Testis (tissue), 2 donors: ENCODE data around the gene NFATC2.

ENCODE experiments used
- POLR2A ChIP-seq: fragments of 450-650 bp; IDR thresholded peaks from one replicate; pipeline ENCODE4 v1.6.1; 2017; ENCODE audit warnings: antibody characterized with exemption, mild to moderate bottlenecking, moderate library complexity
- TF ChIP-seq, protein P1 (sequence below), 3 experiments: fragments of 450-650 bp in 2 of 3; fragments of 200-600 bp in 1 of 3; sonication (generic) in 1 of 3; IDR thresholded peaks; one replicate each; pipeline ENCODE4 v1.5.1; 2016 to 2019; ENCODE audit warnings: antibody characterized with exemption in 3 of 3, mild to moderate bottlenecking in 2 of 3, moderate library complexity in 1 of 3

DNA sequence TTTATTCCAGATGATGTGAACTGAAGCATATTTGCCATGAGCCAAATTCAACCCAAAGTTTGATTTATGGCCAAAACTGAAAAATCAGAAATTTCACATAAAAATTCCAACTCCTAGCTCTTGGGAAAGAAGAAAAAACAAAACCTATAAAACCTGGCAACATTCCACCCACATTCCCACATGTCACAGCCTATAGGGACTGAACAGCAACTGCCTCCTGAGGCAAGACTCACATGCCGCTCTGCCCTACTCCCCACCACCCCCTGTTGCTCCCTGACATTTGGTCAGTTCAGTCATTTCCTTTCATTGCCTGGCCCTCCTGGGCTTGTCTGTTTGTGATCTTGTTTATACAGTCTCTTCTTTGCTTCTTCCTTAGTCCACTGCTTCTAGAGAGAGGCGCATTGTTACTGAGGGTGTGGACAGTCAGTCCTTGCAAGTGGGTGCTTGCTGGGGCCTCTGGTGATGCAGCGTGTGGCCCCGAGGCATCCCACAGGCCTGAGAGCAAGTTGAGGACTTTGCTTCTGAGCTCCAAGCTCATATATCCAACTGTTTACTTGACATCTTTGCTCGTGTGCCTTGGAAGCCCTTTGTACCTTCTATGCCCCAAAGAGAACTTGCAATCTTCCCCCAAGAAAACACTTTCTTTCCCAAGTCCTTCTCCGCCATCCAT lies 31.4 kb downstream of the NFATC2 start:
- TF ChIP-seq, protein P1, sequence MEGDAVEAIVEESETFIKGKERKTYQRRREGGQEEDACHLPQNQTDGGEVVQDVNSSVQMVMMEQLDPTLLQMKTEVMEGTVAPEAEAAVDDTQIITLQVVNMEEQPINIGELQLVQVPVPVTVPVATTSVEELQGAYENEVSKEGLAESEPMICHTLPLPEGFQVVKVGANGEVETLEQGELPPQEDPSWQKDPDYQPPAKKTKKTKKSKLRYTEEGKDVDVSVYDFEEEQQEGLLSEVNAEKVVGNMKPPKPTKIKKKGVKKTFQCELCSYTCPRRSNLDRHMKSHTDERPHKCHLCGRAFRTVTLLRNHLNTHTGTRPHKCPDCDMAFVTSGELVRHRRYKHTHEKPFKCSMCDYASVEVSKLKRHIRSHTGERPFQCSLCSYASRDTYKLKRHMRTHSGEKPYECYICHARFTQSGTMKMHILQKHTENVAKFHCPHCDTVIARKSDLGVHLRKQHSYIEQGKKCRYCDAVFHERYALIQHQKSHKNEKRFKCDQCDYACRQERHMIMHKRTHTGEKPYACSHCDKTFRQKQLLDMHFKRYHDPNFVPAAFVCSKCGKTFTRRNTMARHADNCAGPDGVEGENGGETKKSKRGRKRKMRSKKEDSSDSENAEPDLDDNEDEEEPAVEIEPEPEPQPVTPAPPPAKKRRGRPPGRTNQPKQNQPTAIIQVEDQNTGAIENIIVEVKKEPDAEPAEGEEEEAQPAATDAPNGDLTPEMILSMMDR (IDR thresholded peaks at IDR 0.05), result no peak
- TF ChIP-seq POLR2A, result no peak
